Peyer's patch (tissue), 4 donors: ENCODE measurements around the gene CEP128. TPM values are rescaled to one million over a fixed set of nuclear protein-coding genes. Genes with fewer than 3 reads are reported as not detected.

Experiments
- DNase-seq, 3 donors: peaks; one replicate each; pipeline ENCODE4 v3.0.0-alpha.2; 2017 to 2019
- H3K27ac ChIP-seq, 4 donors: fragments of 200-600 bp; sonication (generic); one replicate each; pipeline ENCODE4 v1.5.1; 2016 to 2019
- H3K27me3 ChIP-seq, 2 donors: fragments of 200-600 bp; sonication (generic); one replicate each; pipeline ENCODE4 v1.5.1; 2019
- H3K36me3 ChIP-seq, 3 donors: fragments of 200-600 bp; sonication (generic); one replicate each; pipeline ENCODE4 v1.5.1; 2016 to 2019
- H3K4me1 ChIP-seq, 4 donors: fragments of 200-600 bp; sonication (generic); one replicate each; pipeline ENCODE4 v1.5.1; 2016 to 2019
- H3K4me3 ChIP-seq, 4 donors: fragments of 200-600 bp; sonication (generic); 1 replicate in 3 of 4; 2 replicates in 1 of 4; pipeline ENCODE4 v1.5.1; 2016 to 2019; ENCODE audit warnings: mild to moderate bottlenecking in 1 of 4
- H3K9me3 ChIP-seq, 4 donors: fragments of 200-600 bp; sonication (generic); one replicate each; pipeline ENCODE4 v1.5.1; 2016 to 2019; ENCODE audit warnings: mild to moderate bottlenecking in 1 of 4
- CTCF ChIP-seq, 6 experiments: fragments of 450-650 bp in 4 of 6; fragments of 200-600 bp in 2 of 6; sonication (generic) in 1 of 6; IDR thresholded peaks; one replicate each; pipeline ENCODE4 v1.5.1; 2017 to 2019; ENCODE audit warnings: antibody characterized with exemption in 6 of 6, mild to moderate bottlenecking in 3 of 6, moderate library complexity in 1 of 6
- POLR2A ChIP-seq, 2 donors: fragments of 450-650 bp; IDR thresholded peaks; one replicate each; pipeline ENCODE4 v1.5.1; 2017; ENCODE audit warnings: antibody characterized with exemption in 2 of 2, mild to moderate bottlenecking in 2 of 2, moderate library complexity in 2 of 2
- total RNA-seq, 4 donors: library from RNA; depleted of rRNA; stranded (reverse); fragments of >200 nt; gene quantifications; one replicate each; pipeline ENCODE4 v1.1.0, GENCODE V29; 2016

Gene CEP128
- total RNA-seq, 4 donors from 2014 or later: 5.9 to 51.2 (median 6.7) TPM

GRCh38 chr14:80942191-80942600 lies 658 bp upstream of the CEP128 start:
- no peak for DNase-seq
- H3K27ac ChIP-seq: peak overlapping the region; percentile 27 to 65 (median 46)

GRCh38 chr14:80940146-80940545 lies 1.4 kb downstream of the CEP128 start:
- Histone ChIP-seq H3K36me3 (no peaks in the 10 kb centered on the region), H3K4me3 (no peak overlapping the region), H3K27me3 (no peaks in the 10 kb centered on the region), H3K4me1 (peaks cover 0 to 7% (median 2%) of the 10 kb centered on the region in 4 donors), H3K27ac (no peak overlapping the region), H3K9me3 (no peaks in the 10 kb centered on the region)
- DNase-seq: no peak
- no peak for TF ChIP-seq POLR2A (IDR thresholded peaks at IDR 0.05)
- no peak for TF ChIP-seq CTCF (IDR thresholded peaks at IDR 0.05)

More at GRCh38 chr14:80942191-80942600, 658 bp upstream of the CEP128 start:
- H3K9me3 ChIP-seq: no peaks in the 10 kb centered on the region
- no peaks in the 10 kb centered on the region for H3K27me3 ChIP-seq
- H3K4me3 ChIP-seq: peak overlapping the region; percentile 57 to 82 (median 74)
- H3K36me3 ChIP-seq: no peaks in the 10 kb centered on the region
- peaks cover 0 to 7% (median 2%) of the 10 kb centered on the region in 4 donors for H3K4me1 ChIP-seq
- no peak for TF ChIP-seq CTCF (IDR thresholded peaks at IDR 0.05)
- TF ChIP-seq POLR2A (IDR thresholded peaks at IDR 0.05): no peak

GRCh38 chr14:80933686-80934085 lies 7.9 kb downstream of the CEP128 start:
- no peak overlapping the region for H3K27ac ChIP-seq
- DNase-seq: no peak
- no peak for TF ChIP-seq POLR2A (IDR thresholded peaks at IDR 0.05)
- TF ChIP-seq CTCF (IDR thresholded peaks at IDR 0.05): no peak

GRCh38 chr14:80933282-80933681 lies 8.3 kb downstream of the CEP128 start:
- Histone ChIP-seq H3K27me3 (no peaks in the 10 kb centered on the region), H3K36me3 (no peaks in the 10 kb centered on the region), H3K4me3 (no peak overlapping the region), H3K27ac (no peak overlapping the region), H3K9me3 (no peaks in the 10 kb centered on the region), H3K4me1 (peaks cover 0 to 7% (median 2%) of the 10 kb centered on the region in 4 donors)
- TF ChIP-seq CTCF (IDR thresholded peaks at IDR 0.05) (no peak), POLR2A (IDR thresholded peaks at IDR 0.05) (no peak)
- DNase-seq: no peak

More at GRCh38 chr14:80933686-80934085, 7.9 kb downstream of the CEP128 start:
- Histone ChIP-seq H3K36me3 (no peaks in the 10 kb centered on the region), H3K27me3 (no peaks in the 10 kb centered on the region), H3K4me1 (peaks cover 0 to 7% (median 2%) of the 10 kb centered on the region in 4 donors), H3K4me3 (no peak overlapping the region), H3K9me3 (no peaks in the 10 kb centered on the region)

- H3K9me3 ChIP-seq: no peaks in the 10 kb centered on the region
- peak overlapping the region; percentile 2 to 54 (median 52) for H3K27ac ChIP-seq
- H3K27me3 ChIP-seq: no peaks in the 10 kb centered on the region
- peaks cover 0 to 7% (median 2%) of the 10 kb centered on the region in 4 donors for H3K4me1 ChIP-seq
- no peak for TF ChIP-seq CTCF (IDR thresholded peaks at IDR 0.05)
- TF ChIP-seq POLR2A (IDR thresholded peaks at IDR 0.05): no peak
- H3K4me3 ChIP-seq: no peak overlapping the region
- no peaks in the 10 kb centered on the region for H3K36me3 ChIP-seq
- DNase-seq: peak in 2 of 3 donors; percentile 61 to 69
These were observed 10.6 kb downstream of the CEP128 start for GRCh38 chr14:80930836-80931389.
